ENCODE results near the gene PTPRC. TPM values are rescaled to one million over a fixed set of nuclear protein-coding genes. Genes with fewer than 3 reads are reported as not detected.
A peak's percentile ranks its signal among the peaks of the same experiment; 100 is the strongest.

PTPRC gene
- total RNA-seq (10 to 100 TPM in 2 of 6 donors, 1 to 10 TPM in 4; 1.6 to 20.5 (median 5.4) TPM), polyA plus RNA-seq (under 1 TPM; 0.59 to 0.76 TPM)

GRCh38 chr1:198638894-198639635 is at the start of gene PTPRC:
Gene PTPRC (plus strand): TSS chr1:198639040. CDS start chr1:198639269, 229 bp downstream.
- DNase-seq (no peak), FAIRE-seq (no peak), ATAC-seq (peak in 2 of 4 donors; percentile 66 to 71)
- Histone ChIP-seq H3K4me1 (no peaks in the 10 kb centered on the region), H3K4me3 (peak within 1 kb of the TSS in 1 of 4 donors; percentile 17), H3K36me3 (no peaks in the 10 kb centered on the region), H3K27ac (peak within 1 kb of the TSS in 2 of 4 donors; percentile 24 to 46), H3K9me3 (no peaks in the 10 kb centered on the region), H3K27me3 (no peaks in the 10 kb centered on the region)
- 55 to 64% methylated on average over 6 of the region's 6 CpGs for WGBS, 2 donors
- no peak for TF ChIP-seq CTCF (IDR thresholded peaks at IDR 0.05)
- intact Hi-C loops (cut with DNase I): no loop called here

GRCh38 chr1:198590454-198590853 is 48.4 kb upstream of the PTPRC start:
- Histone ChIP-seq H3K4me1 (no peaks in the 10 kb centered on the region), H3K9me3 (no peaks in the 10 kb centered on the region), H3K36me3 (no peaks in the 10 kb centered on the region), H3K4me3 (no peak overlapping the region), H3K27me3 (no peaks in the 10 kb centered on the region), H3K27ac (no peak overlapping the region)
- DNase-seq: no peak
- no peak for FAIRE-seq
- intact Hi-C loops (cut with DNase I): no loop called here
- no peak for ATAC-seq
- TF ChIP-seq CTCF (IDR thresholded peaks at IDR 0.05): no peak

GRCh38 chr1:198595765-198596164 is 43.1 kb upstream of the PTPRC start:
- FAIRE-seq (no peak), DNase-seq (no peak), ATAC-seq (no peak)
- intact Hi-C loops (cut with DNase I): no loop called here
- H3K4me3 ChIP-seq: no peak overlapping the region
- TF ChIP-seq CTCF (IDR thresholded peaks at IDR 0.05): no peak
- no peaks in the 10 kb centered on the region for H3K36me3 ChIP-seq
- H3K9me3 ChIP-seq: no peaks in the 10 kb centered on the region
- H3K4me1 ChIP-seq: no peaks in the 10 kb centered on the region
- H3K27me3 ChIP-seq: no peaks in the 10 kb centered on the region
- H3K27ac ChIP-seq: no peak overlapping the region
- 57 to 69% methylated on average over 2 of the region's 2 CpGs for WGBS, 2 donors

- intact Hi-C loops (cut with DNase I): no loop called here
- DNase-seq: no peak
- TF ChIP-seq CTCF (IDR thresholded peaks at IDR 0.05): no peak
- H3K27me3 ChIP-seq: no peaks in the 10 kb centered on the region
- H3K4me1 ChIP-seq: no peaks in the 10 kb centered on the region
- H3K36me3 ChIP-seq: no peaks in the 10 kb centered on the region
- 81 to 89% methylated on average over 7 of the region's 7 CpGs for WGBS, 2 donors
- H3K4me3 ChIP-seq: no peak overlapping the region
- no peak for ATAC-seq
- H3K9me3 ChIP-seq: no peaks in the 10 kb centered on the region
- no peak for FAIRE-seq
- H3K27ac ChIP-seq: no peak overlapping the region
Observed at GRCh38 chr1:198597690-198598430, 41.0 kb upstream of the PTPRC start.
